Measurements from ENCODE around the gene DENND4B.

- no peak for TF ChIP-seq CTCF (IDR thresholded peaks at IDR 0.05 in 2 of 3, conservative IDR thresholded peaks at IDR 0.05 in 1 of 3; ENCODE audit: insufficient read depth in 2 of 3, low read depth in 1 of 3, low read length in 3 of 3)
- no peak for TF ChIP-seq TARDBP (IDR thresholded peaks at IDR 0.05)
- TF ChIP-seq USF1 (CRISPR knock-in tag; IDR thresholded peaks at IDR 0.05) = no peak
- TF ChIP-seq ZNF778 (CRISPR knock-in tag; IDR thresholded peaks at IDR 0.05) = no peak
- TF ChIP-seq REST (IDR thresholded peaks at IDR 0.05; ENCODE audit: borderline replicate concordance) = no peak
- TF ChIP-seq REST (CRISPR knock-in tag; IDR thresholded peaks at IDR 0.05; ENCODE audit: low read depth) = no peak
- TF ChIP-seq RBM25 (IDR thresholded peaks at IDR 0.05; ENCODE audit: low read depth, low read length, severe bottlenecking) = no peak
- TF ChIP-seq ZFP1 (CRISPR knock-in tag; IDR thresholded peaks at IDR 0.05) = no peak
- TF ChIP-seq ZNF263 (CRISPR knock-in tag; IDR thresholded peaks at IDR 0.05; ENCODE audit: borderline replicate concordance) = no peak
- TF ChIP-seq ZNF280B (CRISPR knock-in tag; IDR thresholded peaks at IDR 0.05) = no peak
Measured at GRCh38 chr1:153886127-153886526, 60.4 kb downstream of the DENND4B start.

All from K562 (cell line).